Measurements from ENCODE around the gene YIPF3. TPM values are rescaled to one million over a fixed set of nuclear protein-coding genes. Genes with fewer than 3 reads are reported as not detected.

YIPF3 gene
- polyA plus RNA-seq, 1 donor from 2014 or later: 244 TPM

DNA sequence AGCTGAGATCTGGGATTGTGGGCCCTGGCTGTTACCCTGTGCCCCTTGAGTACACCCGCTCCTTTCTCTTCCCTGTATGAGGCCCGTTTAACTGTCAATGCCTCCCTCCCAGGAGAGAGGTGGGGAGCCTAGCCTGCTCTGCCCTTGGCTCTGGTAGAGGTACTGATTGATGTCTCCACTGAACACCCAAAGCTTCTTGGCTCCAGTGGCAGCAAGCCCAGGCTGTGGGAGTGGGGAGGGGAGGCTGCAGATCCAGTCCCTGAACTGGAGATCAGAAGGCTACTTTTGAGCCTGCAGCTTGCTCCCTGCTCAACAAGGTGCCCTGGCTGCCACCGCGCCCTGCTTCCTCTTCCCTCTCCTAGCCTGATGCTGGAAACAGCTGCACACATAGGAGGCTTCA, 14.1 kb downstream of the YIPF3 start:
- Histone ChIP-seq H3K79me2 (replicated peaks; ENCODE audit: insufficient read depth, low read length) (no peaks in the 10 kb centered on the region), H3K9me3 (ENCODE audit: low read length) (no peaks in the 10 kb centered on the region), H3K9me2 (ENCODE audit: insufficient read depth, low read length) (no peaks in the 10 kb centered on the region), H3K9ac (ENCODE audit: low read length) (no peak overlapping the region), H3K27me3 (ENCODE audit: insufficient read depth, low read depth, low read length) (no peaks in the 10 kb centered on the region), H2AFZ (ENCODE audit: low read depth, low read length) (no peak overlapping the region), H3F3A (ENCODE audit: insufficient read depth, low read length, poor library complexity, severe bottlenecking) (no peaks in the 10 kb centered on the region), H3K27ac (ENCODE audit: low read length) (no peak overlapping the region), H4K20me1 (ENCODE audit: insufficient read depth) (no peaks in the 10 kb centered on the region), H3K4me3 (ENCODE audit: low read length) (no peak overlapping the region), H3K4me2 (ENCODE audit: low read length) (no peak overlapping the region), H3K36me3 (ENCODE audit: insufficient read depth, low read length) (no peaks in the 10 kb centered on the region)
- no peak for TF ChIP-seq MXI1 (conservative IDR thresholded peaks at IDR 0.05; ENCODE audit: poor library complexity, severe bottlenecking)
- TF ChIP-seq, protein P1, sequence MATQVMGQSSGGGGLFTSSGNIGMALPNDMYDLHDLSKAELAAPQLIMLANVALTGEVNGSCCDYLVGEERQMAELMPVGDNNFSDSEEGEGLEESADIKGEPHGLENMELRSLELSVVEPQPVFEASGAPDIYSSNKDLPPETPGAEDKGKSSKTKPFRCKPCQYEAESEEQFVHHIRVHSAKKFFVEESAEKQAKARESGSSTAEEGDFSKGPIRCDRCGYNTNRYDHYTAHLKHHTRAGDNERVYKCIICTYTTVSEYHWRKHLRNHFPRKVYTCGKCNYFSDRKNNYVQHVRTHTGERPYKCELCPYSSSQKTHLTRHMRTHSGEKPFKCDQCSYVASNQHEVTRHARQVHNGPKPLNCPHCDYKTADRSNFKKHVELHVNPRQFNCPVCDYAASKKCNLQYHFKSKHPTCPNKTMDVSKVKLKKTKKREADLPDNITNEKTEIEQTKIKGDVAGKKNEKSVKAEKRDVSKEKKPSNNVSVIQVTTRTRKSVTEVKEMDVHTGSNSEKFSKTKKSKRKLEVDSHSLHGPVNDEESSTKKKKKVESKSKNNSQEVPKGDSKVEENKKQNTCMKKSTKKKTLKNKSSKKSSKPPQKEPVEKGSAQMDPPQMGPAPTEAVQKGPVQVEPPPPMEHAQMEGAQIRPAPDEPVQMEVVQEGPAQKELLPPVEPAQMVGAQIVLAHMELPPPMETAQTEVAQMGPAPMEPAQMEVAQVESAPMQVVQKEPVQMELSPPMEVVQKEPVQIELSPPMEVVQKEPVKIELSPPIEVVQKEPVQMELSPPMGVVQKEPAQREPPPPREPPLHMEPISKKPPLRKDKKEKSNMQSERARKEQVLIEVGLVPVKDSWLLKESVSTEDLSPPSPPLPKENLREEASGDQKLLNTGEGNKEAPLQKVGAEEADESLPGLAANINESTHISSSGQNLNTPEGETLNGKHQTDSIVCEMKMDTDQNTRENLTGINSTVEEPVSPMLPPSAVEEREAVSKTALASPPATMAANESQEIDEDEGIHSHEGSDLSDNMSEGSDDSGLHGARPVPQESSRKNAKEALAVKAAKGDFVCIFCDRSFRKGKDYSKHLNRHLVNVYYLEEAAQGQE (IDR thresholded peaks at IDR 0.05; ENCODE audit: borderline replicate concordance): no peak
- no peak for TF ChIP-seq EZH2 (IDR thresholded peaks at IDR 0.05; ENCODE audit: borderline replicate concordance, insufficient read depth, low read length, poor library complexity, severe bottlenecking)
- TF ChIP-seq, protein P2, sequence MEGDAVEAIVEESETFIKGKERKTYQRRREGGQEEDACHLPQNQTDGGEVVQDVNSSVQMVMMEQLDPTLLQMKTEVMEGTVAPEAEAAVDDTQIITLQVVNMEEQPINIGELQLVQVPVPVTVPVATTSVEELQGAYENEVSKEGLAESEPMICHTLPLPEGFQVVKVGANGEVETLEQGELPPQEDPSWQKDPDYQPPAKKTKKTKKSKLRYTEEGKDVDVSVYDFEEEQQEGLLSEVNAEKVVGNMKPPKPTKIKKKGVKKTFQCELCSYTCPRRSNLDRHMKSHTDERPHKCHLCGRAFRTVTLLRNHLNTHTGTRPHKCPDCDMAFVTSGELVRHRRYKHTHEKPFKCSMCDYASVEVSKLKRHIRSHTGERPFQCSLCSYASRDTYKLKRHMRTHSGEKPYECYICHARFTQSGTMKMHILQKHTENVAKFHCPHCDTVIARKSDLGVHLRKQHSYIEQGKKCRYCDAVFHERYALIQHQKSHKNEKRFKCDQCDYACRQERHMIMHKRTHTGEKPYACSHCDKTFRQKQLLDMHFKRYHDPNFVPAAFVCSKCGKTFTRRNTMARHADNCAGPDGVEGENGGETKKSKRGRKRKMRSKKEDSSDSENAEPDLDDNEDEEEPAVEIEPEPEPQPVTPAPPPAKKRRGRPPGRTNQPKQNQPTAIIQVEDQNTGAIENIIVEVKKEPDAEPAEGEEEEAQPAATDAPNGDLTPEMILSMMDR (IDR thresholded peaks at IDR 0.05; ENCODE audit: poor library complexity, severe bottlenecking): no peak
- TF ChIP-seq TAF1 (IDR thresholded peaks at IDR 0.05; ENCODE audit: low read depth): no peak
- TF ChIP-seq SMC3 (conservative IDR thresholded peaks at IDR 0.05; ENCODE audit: poor library complexity): no peak
- TF ChIP-seq POLR2AphosphoS5 (IDR thresholded peaks at IDR 0.05): no peak
- TF ChIP-seq RAD21 (conservative IDR thresholded peaks at IDR 0.05): no peak
- no peak for TF ChIP-seq EP300 (conservative IDR thresholded peaks at IDR 0.05; ENCODE audit: poor library complexity, severe bottlenecking)

DNA sequence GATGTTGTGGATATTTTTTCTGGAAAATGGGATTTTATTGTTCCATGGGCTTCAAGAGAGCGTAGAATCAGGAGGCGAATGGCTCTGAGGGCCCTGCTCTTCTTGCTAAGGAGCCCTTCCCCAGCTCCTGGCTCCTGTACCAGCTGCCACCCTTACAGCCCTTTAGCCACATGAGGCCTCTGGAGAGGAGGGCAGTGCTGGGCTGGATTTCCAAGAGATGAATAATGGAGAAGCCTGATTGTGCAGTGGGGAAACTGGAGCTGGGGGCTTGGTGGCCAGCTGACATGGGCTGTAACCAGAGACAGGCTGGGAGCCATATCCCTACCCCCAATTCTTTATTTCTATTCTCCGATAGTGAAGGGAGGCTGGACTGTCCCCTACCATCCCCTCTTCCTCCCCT, 15.8 kb downstream of the YIPF3 start:
- Histone ChIP-seq H3K36me3 (ENCODE audit: insufficient read depth, low read length) (no peaks in the 10 kb centered on the region), H3K27ac (ENCODE audit: low read length) (no peak overlapping the region), H3K9me2 (ENCODE audit: insufficient read depth, low read length) (no peaks in the 10 kb centered on the region), H3K79me2 (replicated peaks; ENCODE audit: insufficient read depth, low read length) (no peaks in the 10 kb centered on the region), H3F3A (ENCODE audit: insufficient read depth, low read length, poor library complexity, severe bottlenecking) (no peaks in the 10 kb centered on the region), H2AFZ (ENCODE audit: low read depth, low read length) (no peak overlapping the region), H4K20me1 (ENCODE audit: insufficient read depth) (no peaks in the 10 kb centered on the region), H3K27me3 (ENCODE audit: insufficient read depth, low read depth, low read length) (no peaks in the 10 kb centered on the region), H3K4me3 (ENCODE audit: low read length) (no peak overlapping the region), H3K9me3 (ENCODE audit: low read length) (no peaks in the 10 kb centered on the region), H3K9ac (ENCODE audit: low read length) (no peak overlapping the region), H3K4me2 (ENCODE audit: low read length) (no peak overlapping the region)
- TF ChIP-seq MXI1 (conservative IDR thresholded peaks at IDR 0.05; ENCODE audit: poor library complexity, severe bottlenecking) (no peak), EP300 (conservative IDR thresholded peaks at IDR 0.05; ENCODE audit: poor library complexity, severe bottlenecking) (no peak), EZH2 (IDR thresholded peaks at IDR 0.05; ENCODE audit: borderline replicate concordance, insufficient read depth, low read length, poor library complexity, severe bottlenecking) (no peak), SMC3 (conservative IDR thresholded peaks at IDR 0.05; ENCODE audit: poor library complexity) (no peak)
- TF ChIP-seq, protein P2 (IDR thresholded peaks at IDR 0.05; ENCODE audit: poor library complexity, severe bottlenecking): no peak

Data from neural cell (in vitro differentiated cells).